NCI-H748 (cell line): ENCODE measurements around the gene TRPM2.

Experiments used
- DNase-seq: peaks from one replicate; lab custom pipeline; 2025; ENCODE audit not compliant: unreplicated experiment; lab: John Stamatoyannopoulos, UW

TRPM2 gene

GRCh38 chr21:44370786-44371410 is 17.5 kb downstream of the TRPM2 start:
- DNase-seq, result no peak

- no peak for DNase-seq
Measured at GRCh38 chr21:44371596-44371995, 18.2 kb downstream of the TRPM2 start.

- no peak for DNase-seq
Measured at GRCh38 chr21:44372616-44373015, 19.2 kb downstream of the TRPM2 start.

- no peak for DNase-seq
Measured at GRCh38 chr21:44374601-44375280, 21.3 kb downstream of the TRPM2 start.

- no peak for DNase-seq
Measured at GRCh38 chr21:44375281-44375651, 21.8 kb downstream of the TRPM2 start.

GRCh38 chr21:44375761-44376241 is 22.4 kb downstream of the TRPM2 start:
- no peak for DNase-seq

- DNase-seq, result no peak
Measured at GRCh38 chr21:44376606-44377005, 23.2 kb downstream of the TRPM2 start.

- no peak for DNase-seq
Measured at GRCh38 chr21:44377201-44377921, 23.9 kb downstream of the TRPM2 start.

- DNase-seq, result no peak
Measured at GRCh38 chr21:44377922-44378645, 24.7 kb downstream of the TRPM2 start.

GRCh38 chr21:44378646-44379514 is 25.5 kb downstream of the TRPM2 start:
- no peak for DNase-seq

- no peak for DNase-seq
Measured at GRCh38 chr21:44379515-44379848, 26.1 kb downstream of the TRPM2 start.

GRCh38 chr21:44379991-44380865 is 26.8 kb downstream of the TRPM2 start:
- no peak for DNase-seq

GRCh38 chr21:44380876-44381275 is 27.5 kb downstream of the TRPM2 start:
- no peak for DNase-seq

GRCh38 chr21:44381874-44382273 is 28.5 kb downstream of the TRPM2 start:
- no peak for DNase-seq

GRCh38 chr21:44382536-44382935 is 29.1 kb downstream of the TRPM2 start:
- no peak for DNase-seq

GRCh38 chr21:44383216-44383615 is 29.8 kb downstream of the TRPM2 start:
- DNase-seq, result no peak

GRCh38 chr21:44384968-44385367 is 31.5 kb downstream of the TRPM2 start:
- no peak for DNase-seq

- DNase-seq, result no peak
Measured at GRCh38 chr21:44389335-44389734, 35.9 kb downstream of the TRPM2 start.

GRCh38 chr21:44390886-44391285 is 37.5 kb downstream of the TRPM2 start:
- DNase-seq, result no peak
